Mesodermal cell (in vitro differentiated cells): Measurements from ENCODE around the gene SMPDL3B.

Experiments
- H3K27ac ChIP-seq: 2 replicates; pipeline ENCODE4 v1.7.0; 2013; ENCODE audit warnings: mild to moderate bottlenecking, low read depth, low read length, moderate library complexity; ENCODE audit not compliant: severe bottlenecking
- H3K36me3 ChIP-seq: 2 replicates; pipeline ENCODE4 v1.7.1; 2013; ENCODE audit warnings: mild to moderate bottlenecking, low read length, moderate library complexity; ENCODE audit not compliant: control insufficient read depth, insufficient read depth
- H3K4me1 ChIP-seq: one replicate; pipeline ENCODE4 v1.7.1; 2013; ENCODE audit warnings: mild to moderate bottlenecking, low read length; ENCODE audit not compliant: insufficient read depth, control insufficient read depth, poor library complexity, severe bottlenecking
- H3K4me3 ChIP-seq: 2 replicates; pipeline ENCODE4 v1.7.0; 2013; ENCODE audit warnings: low read length, control low read depth, mild to moderate bottlenecking; ENCODE audit not compliant: insufficient read depth, poor library complexity, severe bottlenecking; ENCODE audit errors: extremely low read depth
- H3K9me3 ChIP-seq: 2 replicates; pipeline ENCODE4 v1.7.1; 2013; ENCODE audit warnings: mild to moderate bottlenecking, low read length, moderate library complexity; ENCODE audit not compliant: control insufficient read depth
- WGBS, 2 experiments: methylation state at CpG; one replicate each; pipeline ENCODE4 v1.1.5; 2013; ENCODE audit warnings: missing lambda C conversion rate in 2 of 2; ENCODE audit not compliant: insufficient coverage in 2 of 2; 5-methylcytosine and 5-hydroxymethylcytosine counted together

SMPDL3B gene

GRCh38 chr1:27912429-27912828 is 22.4 kb upstream of the SMPDL3B start:
- Histone ChIP-seq H3K36me3 (peaks cover 43% of the 10 kb centered on the region), H3K27ac (no peak overlapping the region), H3K9me3 (peaks cover 7% of the 10 kb centered on the region), H3K4me1 (no peaks in the 10 kb centered on the region), H3K4me3 (no peak overlapping the region)
- WGBS, 2 experiments = 83 to 86% methylated on average over 1 of the region's 1 CpG

DNA sequence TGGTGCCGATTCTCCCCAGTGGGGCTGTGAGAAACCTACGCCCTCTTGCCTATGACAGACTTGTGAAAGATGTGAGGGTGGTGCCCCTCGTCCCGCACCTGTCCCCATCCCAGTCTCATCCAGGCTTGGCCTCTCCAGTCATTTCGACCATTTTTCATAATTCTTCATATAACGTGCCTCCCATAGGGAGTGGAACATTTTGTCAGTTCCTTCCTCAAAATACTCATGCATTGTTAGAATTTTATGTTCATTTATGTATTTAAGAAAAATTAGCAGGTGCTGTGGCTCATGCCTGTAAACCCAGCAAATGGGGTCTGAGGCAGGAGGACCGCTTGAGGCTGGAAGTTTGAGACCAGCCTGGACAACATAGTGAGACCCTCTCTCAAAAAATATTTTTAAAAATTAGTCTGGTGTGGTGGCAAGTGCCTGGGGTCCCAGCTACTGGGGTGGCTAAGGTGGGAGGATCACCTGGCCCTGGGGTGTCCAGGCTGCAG is 19.7 kb upstream of the SMPDL3B start:
- WGBS, 2 experiments = 77% methylated on average over 4 of the region's 7 CpGs; no CpG with 5 or more reads in 1 of the 2 experiments
- peak overlapping the region; percentile 75 for H3K27ac ChIP-seq
- H3K36me3 ChIP-seq = peaks cover 27% of the 10 kb centered on the region
- H3K4me3 ChIP-seq = peak overlapping the region; percentile 85
- no peaks in the 10 kb centered on the region for H3K4me1 ChIP-seq
- H3K9me3 ChIP-seq = peaks cover 7% of the 10 kb centered on the region

DNA sequence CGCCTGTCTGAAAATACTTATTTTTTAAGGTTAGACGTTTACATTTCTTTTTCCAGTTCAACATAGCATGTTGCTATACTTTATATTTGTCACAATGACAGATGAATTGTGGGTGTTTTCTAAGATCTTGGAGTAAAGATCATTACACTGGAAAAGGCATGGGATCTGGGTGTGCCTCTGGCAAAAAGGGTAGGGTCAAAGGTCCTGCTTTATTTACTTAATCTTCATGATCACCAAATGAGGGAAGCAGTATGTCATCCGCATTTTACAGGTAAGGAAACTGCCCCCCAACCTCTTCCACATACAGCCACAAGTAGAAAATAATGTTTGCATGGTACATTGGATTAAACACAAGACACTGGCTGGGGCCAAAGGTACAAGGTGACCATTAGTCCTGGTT is 12.5 kb upstream of the SMPDL3B start:
- H3K4me1 ChIP-seq = no peaks in the 10 kb centered on the region
- no peak overlapping the region for H3K4me3 ChIP-seq
- no peaks in the 10 kb centered on the region for H3K9me3 ChIP-seq
- 100% methylated on average over 1 of the region's 3 CpGs; no CpG with 5 or more reads in 1 of the 2 experiments for WGBS, 2 experiments
- H3K27ac ChIP-seq = no peak overlapping the region
- no peaks in the 10 kb centered on the region for H3K36me3 ChIP-seq

- Histone ChIP-seq H3K36me3 (no peaks in the 10 kb centered on the region), H3K4me3 (no peak overlapping the region), H3K27ac (no peak overlapping the region), H3K9me3 (no peaks in the 10 kb centered on the region), H3K4me1 (no peaks in the 10 kb centered on the region)
- 100% methylated on average over 2 of the region's 5 CpGs; no CpG with 5 or more reads in 1 of the 2 experiments for WGBS, 2 experiments
Measured at GRCh38 chr1:27928216-27928954, 6.4 kb upstream of the SMPDL3B start.

GRCh38 chr1:27931184-27931583 is 3.6 kb upstream of the SMPDL3B start:
- 67 to 89% methylated on average over 1 to 6 of the region's 6 CpGs for WGBS, 2 experiments

DNA sequence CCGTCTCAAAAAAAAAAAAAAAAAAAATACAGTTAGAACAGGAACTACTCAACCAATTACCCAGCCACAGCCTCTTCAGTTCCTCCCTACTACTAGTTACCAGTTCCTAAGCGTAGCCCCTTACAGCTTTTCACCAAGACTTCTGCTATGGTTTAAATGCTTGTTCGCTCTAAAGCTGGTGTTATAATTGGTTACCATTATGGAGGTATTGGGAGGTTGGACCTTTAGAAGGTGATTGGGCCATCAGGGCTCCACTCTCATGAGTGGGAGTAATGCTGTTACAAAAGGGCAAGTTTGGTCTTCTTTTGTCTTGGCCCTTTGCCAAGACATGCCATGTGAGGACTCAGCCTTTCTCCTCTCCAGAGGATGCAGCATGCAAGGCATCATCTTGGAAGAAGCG is 3.0 kb upstream of the SMPDL3B start:
- 100% methylated on average over 1 to 2 of the region's 4 CpGs for WGBS, 2 experiments
- Histone ChIP-seq H3K4me3 (no peak overlapping the region), H3K36me3 (no peaks in the 10 kb centered on the region), H3K9me3 (no peaks in the 10 kb centered on the region), H3K4me1 (peaks cover 6% of the 10 kb centered on the region), H3K27ac (no peak overlapping the region)

More at GRCh38 chr1:27931184-27931583, 3.6 kb upstream of the SMPDL3B start:
- no peaks in the 10 kb centered on the region for H3K36me3 ChIP-seq
- H3K9me3 ChIP-seq = no peaks in the 10 kb centered on the region
- H3K4me1 ChIP-seq = peaks cover 6% of the 10 kb centered on the region
- H3K27ac ChIP-seq = no peak overlapping the region
- H3K4me3 ChIP-seq = no peak overlapping the region

DNA sequence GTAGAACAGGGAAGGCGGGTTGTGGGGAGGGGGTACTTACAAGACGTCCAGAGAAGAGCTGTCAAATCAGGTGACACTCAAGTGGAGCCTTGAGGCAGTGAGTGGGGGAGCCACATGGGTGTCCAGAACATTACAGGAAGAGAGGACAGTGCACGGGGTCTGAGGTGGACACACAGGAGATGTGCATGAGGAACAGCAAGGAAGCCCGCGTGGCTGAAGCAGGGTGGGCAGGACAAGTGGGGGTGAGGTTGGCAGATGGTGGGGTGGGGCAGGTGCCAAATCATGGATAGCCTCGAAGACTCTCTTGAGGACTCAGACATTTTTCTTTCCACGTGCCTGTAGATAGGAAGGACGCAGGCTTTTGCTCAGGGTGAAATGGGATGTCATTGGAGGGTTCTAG is 921 bp downstream of the SMPDL3B start:
- no peak overlapping the region for H3K4me3 ChIP-seq
- no peaks in the 10 kb centered on the region for H3K36me3 ChIP-seq
- H3K4me1 ChIP-seq = peaks cover 6% of the 10 kb centered on the region
- H3K9me3 ChIP-seq = no peaks in the 10 kb centered on the region
- 79 to 83% methylated on average over 7 to 8 of the region's 8 CpGs for WGBS, 2 experiments
- no peak overlapping the region for H3K27ac ChIP-seq

- WGBS, 2 experiments = 91% methylated on average over 4 of the region's 5 CpGs; no CpG with 5 or more reads in 1 of the 2 experiments
- Histone ChIP-seq H3K9me3 (no peaks in the 10 kb centered on the region), H3K36me3 (no peaks in the 10 kb centered on the region), H3K27ac (no peak overlapping the region), H3K4me3 (no peak overlapping the region), H3K4me1 (peaks cover 6% of the 10 kb centered on the region)
Measured at GRCh38 chr1:27936370-27936769, 1.6 kb downstream of the SMPDL3B start.

- no peaks in the 10 kb centered on the region for H3K36me3 ChIP-seq
- no peaks in the 10 kb centered on the region for H3K9me3 ChIP-seq
- 13 to 33% methylated on average over 1 of the region's 1 CpG for WGBS, 2 experiments
- peaks cover 6% of the 10 kb centered on the region for H3K4me1 ChIP-seq
- H3K4me3 ChIP-seq = no peak overlapping the region
- no peak overlapping the region for H3K27ac ChIP-seq
Measured at GRCh38 chr1:27937524-27937836, 2.7 kb downstream of the SMPDL3B start.

DNA sequence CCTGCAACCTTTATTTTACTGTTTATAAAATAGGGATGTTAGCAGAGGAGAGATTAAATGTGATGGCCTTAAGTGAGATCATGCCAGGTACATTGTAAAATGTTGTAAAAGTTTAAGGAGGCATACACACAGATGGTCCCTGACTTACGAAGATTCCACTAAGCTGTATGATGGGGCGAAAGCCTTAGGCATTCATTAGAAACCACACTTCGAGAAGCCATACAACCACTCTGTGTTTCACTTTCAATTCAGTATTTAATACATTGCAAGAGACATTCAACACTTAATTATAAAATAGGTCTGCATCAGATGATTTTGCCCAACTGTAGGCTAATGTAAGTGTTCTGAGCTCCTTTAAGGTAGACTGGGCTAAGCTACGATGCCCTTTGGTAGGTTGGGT is 3.7 kb downstream of the SMPDL3B start:
- peaks cover 6% of the 10 kb centered on the region for H3K4me1 ChIP-seq
- no peak overlapping the region for H3K4me3 ChIP-seq
- H3K9me3 ChIP-seq = no peaks in the 10 kb centered on the region
- no peaks in the 10 kb centered on the region for H3K36me3 ChIP-seq
- 95 to 100% methylated on average over 2 to 4 of the region's 4 CpGs for WGBS, 2 experiments
- H3K27ac ChIP-seq = no peak overlapping the region

- H3K4me1 ChIP-seq = no peaks in the 10 kb centered on the region
- WGBS, 2 experiments = 82 to 83% methylated on average over 2 of the region's 6 CpGs
Measured at GRCh38 chr1:27940297-27940696, 5.5 kb downstream of the SMPDL3B start.

More at GRCh38 chr1:27940297-27940696, 5.5 kb downstream of the SMPDL3B start:
- H3K9me3 ChIP-seq = no peaks in the 10 kb centered on the region
- H3K4me3 ChIP-seq = no peak overlapping the region
- no peaks in the 10 kb centered on the region for H3K36me3 ChIP-seq
- H3K27ac ChIP-seq = no peak overlapping the region
